ENCODE data around the gene CYP26C1. TPM values are rescaled to one million over a fixed set of nuclear protein-coding genes. Genes with fewer than 3 reads are reported as not detected.

The CYP26C1 gene
- not detected for total RNA-seq

GRCh38 chr10:93059975-93060886 lies at the start of gene CYP26C1:
Gene CYP26C1, plus strand, starts transcription at chr10:93060798. Its CDS starts 466 bp downstream, at chr10:93061264.
- H3K27ac Mint-ChIP-seq, result no peak within 1 kb of the TSS
- peaks cover 22% of the 10 kb centered on the region for H3K36me3 Mint-ChIP-seq
- ChIA-PET CTCF (interaction anchor here (2.1 kb wide), 1 partner anchor 95 kb away, joined by 6 read pairs; no protein-coding TSS in a partner anchor), POLR2A (no interaction called here)
- peaks cover 17% of the 10 kb centered on the region for H3K4me1 Mint-ChIP-seq (ENCODE audit: low read depth)
- H3K9me3 Mint-ChIP-seq, result no peaks in the 10 kb centered on the region
- intact Hi-C loops (cut with micrococcal nuclease), result loop anchor here (10.0 kb wide), 1 partner anchor 175 kb away; no protein-coding TSS in a partner anchor
- H3K27me3 Mint-ChIP-seq, result peaks cover 38% of the 10 kb centered on the region
- no peak for DNase-seq
- no peak within 1 kb of the TSS for H3K4me3 Mint-ChIP-seq

GRCh38 chr10:93015722-93016121 lies 44.9 kb upstream of the CYP26C1 start:
- DNase-seq, result no peak
- Mint-ChIP-seq H3K27me3 (no peaks in the 10 kb centered on the region), H3K27ac (no peak overlapping the region), H3K4me1 (ENCODE audit: low read depth) (no peaks in the 10 kb centered on the region), H3K4me3 (no peak overlapping the region), H3K9me3 (no peaks in the 10 kb centered on the region), H3K36me3 (peaks cover 3% of the 10 kb centered on the region)
- POLR2A ChIA-PET, result no interaction called here
- CTCF ChIA-PET, result no interaction called here
- intact Hi-C loops (cut with micrococcal nuclease), result no loop called here

DNA sequence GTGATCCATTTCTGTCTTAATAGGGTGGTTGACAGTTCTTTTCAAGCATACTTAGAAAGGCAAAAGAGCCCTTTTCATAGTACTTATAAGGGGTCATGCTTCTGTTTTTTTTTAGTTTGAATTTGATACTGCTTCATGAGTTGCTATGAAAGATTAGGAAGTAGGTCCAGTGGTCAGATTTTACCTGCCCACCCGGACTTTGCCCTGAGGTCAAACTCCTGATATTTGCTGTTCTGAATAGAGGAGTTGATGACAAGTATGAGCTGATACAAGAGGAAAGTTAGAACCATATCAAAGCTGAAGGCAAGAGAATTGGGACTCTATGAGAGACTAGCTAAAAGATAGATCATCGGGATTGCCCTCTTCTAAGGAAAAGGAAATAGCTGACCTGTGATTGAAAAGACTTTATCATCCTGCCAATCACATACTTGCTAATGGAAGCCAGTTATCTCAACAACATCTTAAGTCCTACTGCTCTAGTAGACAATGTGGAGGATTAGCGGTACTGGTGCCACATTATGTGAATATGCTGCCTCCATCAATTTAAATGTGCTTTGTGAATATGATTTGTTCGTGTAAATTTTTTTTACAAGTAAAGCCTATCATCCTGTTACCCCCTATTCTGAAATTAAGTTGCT lies 37.5 kb upstream of the CYP26C1 start:
- CTCF ChIA-PET, result interaction anchor here (0.7 to 1.3 kb wide), 4 partner anchors 8 to 181 kb away, joined by 3 read pairs; no protein-coding TSS in a partner anchor

DNA sequence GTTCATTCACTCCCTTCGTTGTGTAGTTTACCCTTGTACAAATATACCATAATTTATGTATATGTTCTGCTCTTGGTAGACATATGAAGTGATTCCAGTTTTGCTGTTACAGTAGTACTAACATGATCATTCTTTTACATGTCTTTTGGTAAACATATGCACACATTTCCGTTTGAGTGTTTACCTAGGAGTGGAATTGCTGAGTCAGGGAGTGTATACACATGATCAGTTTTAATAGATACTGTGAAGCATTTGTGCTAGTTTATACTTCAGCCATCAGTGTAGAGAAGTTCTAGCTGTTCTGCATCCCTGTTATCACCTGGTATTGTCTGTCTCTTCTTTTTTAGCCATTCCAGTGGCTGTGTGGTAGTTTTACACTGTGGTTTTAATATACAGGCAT lies 34.5 kb upstream of the CYP26C1 start:
- H3K36me3 Mint-ChIP-seq, result peaks cover 4% of the 10 kb centered on the region
- POLR2A ChIA-PET, result no interaction called here
- intact Hi-C loops (cut with micrococcal nuclease), result no loop called here
- DNase-seq, result no peak
- no peaks in the 10 kb centered on the region for H3K4me1 Mint-ChIP-seq (ENCODE audit: low read depth)
- H3K9me3 Mint-ChIP-seq, result no peaks in the 10 kb centered on the region
- no peaks in the 10 kb centered on the region for H3K27me3 Mint-ChIP-seq
- H3K4me3 Mint-ChIP-seq, result no peak overlapping the region
- no peak overlapping the region for H3K27ac Mint-ChIP-seq
- CTCF ChIA-PET, result no interaction called here

More for the DNA sequence above, 37.5 kb upstream of the CYP26C1 start:
- DNase-seq, result no peak
- Mint-ChIP-seq H3K4me1 (ENCODE audit: low read depth) (no peaks in the 10 kb centered on the region), H3K4me3 (no peak overlapping the region), H3K27ac (no peak overlapping the region), H3K9me3 (no peaks in the 10 kb centered on the region), H3K27me3 (no peaks in the 10 kb centered on the region), H3K36me3 (peaks cover 7% of the 10 kb centered on the region)
- intact Hi-C loops (cut with micrococcal nuclease), result no loop called here
- POLR2A ChIA-PET, result no interaction called here

DNA sequence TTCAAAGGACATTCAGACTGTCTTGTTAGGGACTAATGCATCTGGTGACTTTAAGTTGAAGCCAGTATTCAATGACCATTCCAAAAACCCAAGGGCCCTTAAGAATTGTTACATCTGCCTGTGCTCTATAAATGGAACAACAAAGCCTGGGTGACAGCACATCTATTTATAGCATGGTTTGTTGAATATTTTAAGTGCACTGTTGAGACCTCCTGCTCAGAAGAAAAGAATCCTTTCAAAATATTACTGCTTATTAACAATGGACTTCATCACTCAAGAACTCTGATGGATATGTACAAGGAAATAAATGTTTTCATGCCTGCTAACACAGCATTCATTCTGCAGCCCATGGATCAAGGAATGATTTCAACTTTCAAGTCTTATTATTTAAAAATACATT lies 33.1 kb upstream of the CYP26C1 start:
- H3K4me3 Mint-ChIP-seq, result no peak overlapping the region
- no peaks in the 10 kb centered on the region for H3K4me1 Mint-ChIP-seq (ENCODE audit: low read depth)
- no peak overlapping the region for H3K27ac Mint-ChIP-seq
- ChIA-PET CTCF (no interaction called here), POLR2A (no interaction called here)
- H3K27me3 Mint-ChIP-seq, result no peaks in the 10 kb centered on the region
- H3K36me3 Mint-ChIP-seq, result peaks cover 4% of the 10 kb centered on the region
- intact Hi-C loops (cut with micrococcal nuclease), result no loop called here
- no peak for DNase-seq
- H3K9me3 Mint-ChIP-seq, result no peaks in the 10 kb centered on the region

GRCh38 chr10:93028883-93029282 lies 31.7 kb upstream of the CYP26C1 start:
- Mint-ChIP-seq H3K27me3 (no peaks in the 10 kb centered on the region), H3K4me1 (ENCODE audit: low read depth) (no peaks in the 10 kb centered on the region), H3K36me3 (peaks cover 4% of the 10 kb centered on the region), H3K4me3 (no peak overlapping the region), H3K27ac (no peak overlapping the region), H3K9me3 (no peaks in the 10 kb centered on the region)
- ChIA-PET CTCF (no interaction called here), POLR2A (no interaction called here)
- DNase-seq, result no peak
- intact Hi-C loops (cut with micrococcal nuclease), result no loop called here

- Mint-ChIP-seq H3K4me3 (no peak overlapping the region), H3K27me3 (no peaks in the 10 kb centered on the region), H3K9me3 (no peaks in the 10 kb centered on the region), H3K36me3 (peaks cover 4% of the 10 kb centered on the region), H3K27ac (no peak overlapping the region), H3K4me1 (ENCODE audit: low read depth) (no peaks in the 10 kb centered on the region)
- no peak for DNase-seq
- ChIA-PET CTCF (interaction anchor here (1.1 kb wide), 1 partner anchor 8 kb away, joined by 3 read pairs; no protein-coding TSS in a partner anchor), POLR2A (no interaction called here)
- intact Hi-C loops (cut with micrococcal nuclease), result no loop called here
Observed at GRCh38 chr10:93030409-93030808, 30.2 kb upstream of the CYP26C1 start.

DNA sequence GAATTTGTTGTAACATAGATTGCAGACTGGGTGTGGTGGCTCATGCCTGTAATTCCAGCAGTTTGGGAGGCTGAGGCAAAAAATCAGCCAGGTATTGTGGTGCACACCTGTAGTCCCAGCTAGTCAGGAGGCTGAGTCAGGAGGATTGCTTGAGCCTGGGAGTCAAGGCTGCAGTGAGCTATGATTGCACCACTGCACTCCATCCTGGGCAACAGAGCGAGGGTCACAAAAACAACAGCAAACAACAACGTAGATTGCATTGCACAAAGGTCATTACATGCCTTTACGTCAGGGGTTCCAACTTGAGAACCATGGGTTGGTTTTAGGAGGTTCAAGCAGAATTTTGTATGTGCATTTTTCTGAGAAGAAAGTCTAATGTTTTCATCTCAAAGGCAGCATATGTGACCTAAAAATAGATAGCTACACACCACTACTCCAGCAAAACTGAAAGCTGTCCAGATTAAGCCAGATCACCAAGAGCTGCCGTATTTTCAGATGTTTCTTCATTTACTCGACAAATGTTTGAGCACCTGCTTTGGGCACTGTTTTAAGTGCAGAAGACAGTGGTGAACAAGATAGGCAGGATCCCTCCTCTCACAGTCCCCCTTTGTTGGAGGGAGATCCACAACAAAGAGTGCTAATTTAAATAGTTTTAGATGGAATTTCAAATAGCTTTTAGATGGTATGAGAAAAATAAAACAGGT lies 28.3 kb upstream of the CYP26C1 start:
- H3K36me3 Mint-ChIP-seq, result peaks cover 4% of the 10 kb centered on the region
- no peaks in the 10 kb centered on the region for H3K27me3 Mint-ChIP-seq
- POLR2A ChIA-PET, result no interaction called here
- CTCF ChIA-PET, result interaction anchor here (1.0 kb wide), 1 partner anchor 67 kb away, joined by 5 read pairs; no protein-coding TSS in a partner anchor
- intact Hi-C loops (cut with micrococcal nuclease), result no loop called here
- DNase-seq, result no peak
- no peak overlapping the region for H3K27ac Mint-ChIP-seq
- no peaks in the 10 kb centered on the region for H3K9me3 Mint-ChIP-seq
- no peaks in the 10 kb centered on the region for H3K4me1 Mint-ChIP-seq (ENCODE audit: low read depth)
- no peak overlapping the region for H3K4me3 Mint-ChIP-seq

DNA sequence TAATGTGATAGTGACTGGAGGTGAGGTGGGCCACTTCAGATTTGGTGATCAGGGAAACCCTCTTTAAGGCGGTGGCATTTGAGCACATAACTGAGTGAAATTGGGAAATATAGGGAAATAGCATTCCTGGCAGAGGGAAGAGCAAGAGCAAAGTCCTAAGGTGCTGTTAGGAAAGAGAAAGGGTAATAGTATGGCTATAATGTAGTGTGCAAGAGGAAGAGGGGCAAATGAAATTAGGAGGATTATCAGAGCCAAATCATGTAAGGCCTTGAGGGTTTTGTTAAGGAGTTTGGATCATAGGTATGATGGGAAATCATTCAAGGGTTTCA lies 27.8 kb upstream of the CYP26C1 start:
- Mint-ChIP-seq H3K36me3 (peaks cover 2% of the 10 kb centered on the region), H3K27me3 (no peaks in the 10 kb centered on the region), H3K4me1 (ENCODE audit: low read depth) (no peaks in the 10 kb centered on the region), H3K27ac (no peak overlapping the region), H3K9me3 (no peaks in the 10 kb centered on the region), H3K4me3 (no peak overlapping the region)
- ChIA-PET POLR2A (no interaction called here), CTCF (interaction anchor here (1.0 kb wide), 1 partner anchor 68 kb away, joined by 5 read pairs; no protein-coding TSS in a partner anchor)
- no peak for DNase-seq
- intact Hi-C loops (cut with micrococcal nuclease), result no loop called here

DNA sequence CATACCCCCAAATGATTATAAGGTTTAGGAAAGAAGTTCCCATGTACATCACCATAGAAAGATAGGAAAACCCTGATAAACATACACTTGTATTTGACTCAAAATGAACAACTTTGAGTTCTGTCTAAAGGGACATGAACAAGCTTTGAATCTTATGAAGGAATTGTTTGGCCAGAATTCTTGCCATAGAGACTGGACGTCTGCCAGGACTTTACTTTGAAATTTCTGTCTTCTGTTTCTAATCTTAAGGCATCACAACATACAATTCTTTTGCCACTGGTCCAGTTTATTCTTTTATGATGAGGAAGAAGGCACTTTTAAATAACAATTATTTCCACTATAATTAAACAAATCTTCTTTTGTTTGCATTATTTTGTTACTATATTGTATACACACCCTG lies 26.2 kb upstream of the CYP26C1 start:
- Mint-ChIP-seq H3K27ac (no peak overlapping the region), H3K4me3 (no peak overlapping the region), H3K27me3 (no peaks in the 10 kb centered on the region), H3K9me3 (no peaks in the 10 kb centered on the region), H3K36me3 (peaks cover 2% of the 10 kb centered on the region), H3K4me1 (ENCODE audit: low read depth) (no peaks in the 10 kb centered on the region)
- ChIA-PET POLR2A (no interaction called here), CTCF (no interaction called here)
- DNase-seq, result no peak
- intact Hi-C loops (cut with micrococcal nuclease), result no loop called here

DNA sequence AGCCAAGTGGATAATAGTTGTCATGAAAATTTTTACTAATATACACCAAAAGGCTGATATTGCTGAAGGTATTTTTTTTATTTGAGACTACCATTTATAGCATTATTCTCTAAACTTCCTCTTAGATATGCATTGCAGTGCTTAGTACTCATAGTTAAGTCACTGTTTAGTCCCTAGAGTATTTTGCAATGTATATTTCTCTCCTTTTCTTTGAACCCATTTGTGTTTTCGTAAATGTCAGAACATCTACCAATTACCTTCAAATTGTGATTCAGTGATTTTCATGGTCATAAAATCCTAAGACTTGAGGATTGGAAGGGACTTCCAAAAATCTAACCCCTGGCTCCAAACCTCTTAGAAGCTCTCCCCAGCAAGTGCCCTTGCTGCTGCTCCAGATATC lies 21.5 kb upstream of the CYP26C1 start:
- no peak for DNase-seq
- intact Hi-C loops (cut with micrococcal nuclease), result loop anchor here (2.0 kb wide), 2 partner anchors 74 to 154 kb away; no protein-coding TSS in a partner anchor
- ChIA-PET POLR2A (no interaction called here), CTCF (interaction anchor here (1.1 to 1.7 kb wide), 2 partner anchors 74 to 76 kb away, joined by 3 read pairs; no protein-coding TSS in a partner anchor)
- Mint-ChIP-seq H3K27me3 (no peaks in the 10 kb centered on the region), H3K27ac (no peak overlapping the region), H3K4me1 (ENCODE audit: low read depth) (no peaks in the 10 kb centered on the region), H3K36me3 (peaks cover 2% of the 10 kb centered on the region), H3K4me3 (no peak overlapping the region), H3K9me3 (no peaks in the 10 kb centered on the region)

GRCh38 chr10:93039721-93040120 lies 20.9 kb upstream of the CYP26C1 start:
- POLR2A ChIA-PET, result no interaction called here
- no peak for DNase-seq
- Mint-ChIP-seq H3K4me1 (ENCODE audit: low read depth) (no peaks in the 10 kb centered on the region), H3K4me3 (no peak overlapping the region), H3K27me3 (no peaks in the 10 kb centered on the region), H3K9me3 (no peaks in the 10 kb centered on the region), H3K36me3 (peaks cover 2% of the 10 kb centered on the region), H3K27ac (no peak overlapping the region)
- intact Hi-C loops (cut with micrococcal nuclease), result loop anchor here (2.0 kb wide), 2 partner anchors 75 to 155 kb away; no protein-coding TSS in a partner anchor
- CTCF ChIA-PET, result interaction anchor here (1.7 kb wide), 1 partner anchor 77 kb away, joined by 3 read pairs; no protein-coding TSS in a partner anchor

Measured in activated CD4-positive, alpha-beta memory T cell treated with anti-CD3 and anti-CD28 coated beads for 36 hours (primary cell).